ENCODE results near the gene FST.

DNA sequence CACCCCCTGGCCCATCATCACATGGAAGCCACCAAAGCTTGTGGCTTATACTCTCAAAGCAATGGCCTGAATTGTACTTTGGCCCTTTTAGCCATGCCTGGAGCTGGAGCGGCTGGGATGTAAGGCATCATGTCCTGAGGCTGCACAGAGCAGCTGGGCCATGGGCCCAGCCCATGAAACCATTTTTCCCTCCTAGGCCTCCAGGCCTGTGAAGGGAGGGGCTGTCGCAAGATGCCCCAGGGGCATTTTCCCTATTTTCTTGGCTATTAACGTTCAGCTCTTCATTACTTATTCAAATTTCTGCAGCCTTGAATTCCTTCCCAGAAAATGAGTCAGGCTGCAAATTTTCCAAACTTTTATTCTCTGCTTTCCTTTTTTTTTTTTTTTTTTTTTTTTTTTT lies 27.7 kb downstream of the FST start:
- TF ChIP-seq POLR2AphosphoS5 (IDR thresholded peaks at IDR 0.05; ENCODE audit: low read depth, low read length) (no peak), ZNF263 (CRISPR knock-in tag; IDR thresholded peaks at IDR 0.05) (no peak), NFYB (CRISPR knock-in tag; IDR thresholded peaks at IDR 0.05) (no peak), ZNF12 (CRISPR knock-in tag; IDR thresholded peaks at IDR 0.05) (no peak), XRCC5 (optimal IDR thresholded peaks at IDR 0.05; ENCODE audit: low read length) (no peak), MAFG (CRISPR knock-in tag; IDR thresholded peaks at IDR 0.05) (no peak), BRCA1 (CRISPR knock-in tag; IDR thresholded peaks at IDR 0.05) (no peak), MYNN (CRISPR knock-in tag; IDR thresholded peaks at IDR 0.05; ENCODE audit: low read depth) (no peak), ZNF703 (CRISPR knock-in tag; IDR thresholded peaks at IDR 0.05; ENCODE audit: borderline replicate concordance) (no peak)
- TF ChIP-seq, protein P1, sequence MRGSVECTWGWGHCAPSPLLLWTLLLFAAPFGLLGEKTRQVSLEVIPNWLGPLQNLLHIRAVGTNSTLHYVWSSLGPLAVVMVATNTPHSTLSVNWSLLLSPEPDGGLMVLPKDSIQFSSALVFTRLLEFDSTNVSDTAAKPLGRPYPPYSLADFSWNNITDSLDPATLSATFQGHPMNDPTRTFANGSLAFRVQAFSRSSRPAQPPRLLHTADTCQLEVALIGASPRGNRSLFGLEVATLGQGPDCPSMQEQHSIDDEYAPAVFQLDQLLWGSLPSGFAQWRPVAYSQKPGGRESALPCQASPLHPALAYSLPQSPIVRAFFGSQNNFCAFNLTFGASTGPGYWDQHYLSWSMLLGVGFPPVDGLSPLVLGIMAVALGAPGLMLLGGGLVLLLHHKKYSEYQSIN (CRISPR knock-in tag; IDR thresholded peaks at IDR 0.05; ENCODE audit: borderline replicate concordance) = no peak
- TF ChIP-seq, protein P2, sequence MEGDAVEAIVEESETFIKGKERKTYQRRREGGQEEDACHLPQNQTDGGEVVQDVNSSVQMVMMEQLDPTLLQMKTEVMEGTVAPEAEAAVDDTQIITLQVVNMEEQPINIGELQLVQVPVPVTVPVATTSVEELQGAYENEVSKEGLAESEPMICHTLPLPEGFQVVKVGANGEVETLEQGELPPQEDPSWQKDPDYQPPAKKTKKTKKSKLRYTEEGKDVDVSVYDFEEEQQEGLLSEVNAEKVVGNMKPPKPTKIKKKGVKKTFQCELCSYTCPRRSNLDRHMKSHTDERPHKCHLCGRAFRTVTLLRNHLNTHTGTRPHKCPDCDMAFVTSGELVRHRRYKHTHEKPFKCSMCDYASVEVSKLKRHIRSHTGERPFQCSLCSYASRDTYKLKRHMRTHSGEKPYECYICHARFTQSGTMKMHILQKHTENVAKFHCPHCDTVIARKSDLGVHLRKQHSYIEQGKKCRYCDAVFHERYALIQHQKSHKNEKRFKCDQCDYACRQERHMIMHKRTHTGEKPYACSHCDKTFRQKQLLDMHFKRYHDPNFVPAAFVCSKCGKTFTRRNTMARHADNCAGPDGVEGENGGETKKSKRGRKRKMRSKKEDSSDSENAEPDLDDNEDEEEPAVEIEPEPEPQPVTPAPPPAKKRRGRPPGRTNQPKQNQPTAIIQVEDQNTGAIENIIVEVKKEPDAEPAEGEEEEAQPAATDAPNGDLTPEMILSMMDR (CRISPR knock-in tag; IDR thresholded peaks at IDR 0.05) = no peak

Measured in HepG2 (cell line).